C4-2B (cell line): ENCODE data around the gene TRPM5.

Source experiments
- ZFX ChIP-seq: fragments of 450-650 bp; IDR thresholded peaks from 2 replicates; pipeline ENCODE4 v1.6.1; 2017
- TF ChIP-seq, protein P1 (sequence below): fragments of 450-650 bp; conservative IDR thresholded peaks from 2 replicates; pipeline ENCODE4 v1.5.1; 2017; ENCODE audit warnings: mild to moderate bottlenecking

DNA sequence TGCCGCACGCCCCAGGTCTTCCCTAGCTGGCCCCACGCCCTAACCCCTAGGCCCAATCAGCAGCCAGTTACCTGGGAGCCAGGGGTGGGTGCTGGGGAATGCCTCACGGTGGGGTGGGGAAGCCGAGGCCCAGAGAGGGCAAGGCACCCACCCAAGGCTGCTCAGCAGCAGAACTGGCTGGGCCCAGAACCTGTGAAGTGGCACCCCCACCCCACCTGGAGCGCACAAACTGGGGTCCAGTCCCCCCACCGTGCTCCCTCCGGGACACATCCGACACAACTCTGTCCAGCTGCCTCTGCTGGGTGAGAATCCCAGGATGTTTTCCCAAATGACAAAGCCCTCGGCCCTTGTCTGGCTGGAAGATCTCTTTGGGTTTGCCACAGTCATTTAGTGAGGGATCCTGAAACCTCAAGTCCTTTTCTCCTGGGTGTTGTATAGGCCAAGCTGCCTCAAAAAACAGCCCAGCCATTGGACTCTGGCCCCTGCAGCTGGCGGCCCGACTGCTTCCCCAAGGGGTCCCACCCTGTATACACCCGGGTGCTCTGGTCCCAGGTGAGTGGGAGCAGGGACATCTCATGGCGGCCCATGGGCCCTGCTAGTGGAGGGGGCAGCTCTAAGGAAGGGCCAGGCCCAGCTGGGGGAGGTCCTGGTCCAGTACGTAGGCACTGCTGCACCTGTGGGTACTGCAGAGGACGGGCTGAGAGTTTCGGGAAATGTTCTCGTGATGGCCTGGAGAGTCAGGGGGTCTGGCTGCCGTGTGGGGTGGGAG is 22.9 kb downstream of the TRPM5 start:
- TF ChIP-seq, protein P1, sequence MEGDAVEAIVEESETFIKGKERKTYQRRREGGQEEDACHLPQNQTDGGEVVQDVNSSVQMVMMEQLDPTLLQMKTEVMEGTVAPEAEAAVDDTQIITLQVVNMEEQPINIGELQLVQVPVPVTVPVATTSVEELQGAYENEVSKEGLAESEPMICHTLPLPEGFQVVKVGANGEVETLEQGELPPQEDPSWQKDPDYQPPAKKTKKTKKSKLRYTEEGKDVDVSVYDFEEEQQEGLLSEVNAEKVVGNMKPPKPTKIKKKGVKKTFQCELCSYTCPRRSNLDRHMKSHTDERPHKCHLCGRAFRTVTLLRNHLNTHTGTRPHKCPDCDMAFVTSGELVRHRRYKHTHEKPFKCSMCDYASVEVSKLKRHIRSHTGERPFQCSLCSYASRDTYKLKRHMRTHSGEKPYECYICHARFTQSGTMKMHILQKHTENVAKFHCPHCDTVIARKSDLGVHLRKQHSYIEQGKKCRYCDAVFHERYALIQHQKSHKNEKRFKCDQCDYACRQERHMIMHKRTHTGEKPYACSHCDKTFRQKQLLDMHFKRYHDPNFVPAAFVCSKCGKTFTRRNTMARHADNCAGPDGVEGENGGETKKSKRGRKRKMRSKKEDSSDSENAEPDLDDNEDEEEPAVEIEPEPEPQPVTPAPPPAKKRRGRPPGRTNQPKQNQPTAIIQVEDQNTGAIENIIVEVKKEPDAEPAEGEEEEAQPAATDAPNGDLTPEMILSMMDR: no peak
- no peak for TF ChIP-seq ZFX
